G401.6 (cell line): ENCODE measurements around the gene SLC45A3.

Experiments
- FAIRE-seq: peaks from 2 replicates; lab custom pipeline; 2012; peaks lifted over from hg19 to GRCh38; lab: Jason Lieb, UNC

The SLC45A3 gene

GRCh38 chr1:205700865-205701401, 20.6 kb upstream of the SLC45A3 start:
- FAIRE-seq, result no peak

DNA sequence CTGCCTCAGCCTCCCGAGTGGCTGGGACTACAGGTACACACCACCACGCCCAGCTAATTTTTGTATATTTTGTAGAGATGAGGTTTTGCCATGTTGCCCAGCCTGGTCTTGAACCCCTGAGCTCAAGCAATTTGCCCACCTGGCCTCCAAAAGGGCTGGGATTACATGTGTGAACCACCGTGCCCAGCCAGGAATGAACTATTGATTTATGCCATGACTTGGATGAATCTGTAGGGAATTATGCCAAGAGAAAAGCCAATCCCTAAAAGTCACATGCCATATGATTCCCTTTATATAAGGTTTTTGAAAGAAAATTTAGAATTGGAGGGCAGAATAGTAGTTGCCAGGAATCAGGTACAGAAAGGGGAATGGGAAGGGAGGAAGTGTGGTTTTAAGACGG, 19.1 kb upstream of the SLC45A3 start:
- no peak for FAIRE-seq

DNA sequence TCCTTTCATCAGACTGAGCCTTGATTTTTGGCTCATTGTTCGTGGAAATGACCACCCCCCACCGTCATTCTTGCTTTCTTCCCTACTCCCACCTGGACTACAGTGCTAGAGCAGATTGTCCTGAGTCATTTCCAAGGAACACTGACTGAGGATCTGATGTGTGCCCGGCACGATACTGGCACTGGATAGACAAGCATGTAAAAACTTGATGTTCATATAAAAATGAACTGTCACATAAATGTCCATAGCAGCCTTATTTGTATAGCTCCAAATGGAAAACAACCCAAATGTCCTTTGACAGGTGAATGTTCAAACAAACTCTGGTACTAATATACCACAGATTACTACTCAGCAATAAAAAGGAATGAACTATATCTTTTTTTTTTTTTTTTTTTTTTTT, 18.6 kb upstream of the SLC45A3 start:
- no peak for FAIRE-seq

DNA sequence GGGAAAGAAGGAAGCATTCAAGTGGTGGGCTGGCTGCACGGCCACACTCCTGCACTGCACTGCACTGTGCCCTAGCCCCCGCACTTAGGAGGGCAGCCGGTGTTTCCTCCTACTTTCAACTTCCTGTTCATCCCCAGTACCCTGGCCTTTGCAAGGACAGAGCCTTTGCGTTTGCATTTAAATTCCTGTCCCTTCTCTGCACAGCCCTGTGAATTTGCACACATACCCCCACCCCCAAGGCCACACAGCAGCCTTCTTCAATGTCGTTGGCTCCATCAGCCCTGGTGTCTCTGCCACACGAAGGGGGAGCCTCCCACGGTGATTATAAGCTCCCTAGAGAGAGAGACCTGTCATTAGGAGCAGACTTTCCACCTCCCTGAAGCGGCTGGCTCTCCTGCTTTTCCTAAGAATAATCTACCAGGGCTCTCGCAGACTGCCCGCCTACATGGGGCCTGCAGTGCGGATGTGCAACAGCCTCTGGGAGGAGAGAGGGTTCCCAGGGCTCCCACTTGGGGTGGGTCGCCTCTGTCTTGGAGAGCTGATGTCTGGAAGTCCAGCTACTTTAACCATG, 13.2 kb upstream of the SLC45A3 start:
- no peak for FAIRE-seq

DNA sequence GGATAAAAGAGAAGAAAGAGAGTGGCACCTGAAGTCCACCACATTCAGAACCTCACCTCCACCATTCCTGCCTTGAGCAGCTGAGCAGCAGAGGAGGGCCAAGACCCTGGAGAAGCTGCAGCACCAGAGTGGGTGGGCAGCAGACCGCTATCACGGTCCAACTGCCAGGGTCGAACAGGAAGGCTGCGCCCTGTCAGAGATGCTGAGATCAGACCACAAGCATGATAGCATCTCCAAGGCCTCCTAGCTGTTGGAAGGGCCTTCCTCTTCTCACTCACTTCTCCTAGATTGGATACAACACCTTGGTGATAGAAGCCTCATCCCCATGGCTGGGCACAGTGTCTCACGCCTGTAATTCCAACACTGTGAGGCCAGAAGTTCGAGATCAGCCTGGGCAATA, 12.1 kb upstream of the SLC45A3 start:
- no peak for FAIRE-seq

DNA sequence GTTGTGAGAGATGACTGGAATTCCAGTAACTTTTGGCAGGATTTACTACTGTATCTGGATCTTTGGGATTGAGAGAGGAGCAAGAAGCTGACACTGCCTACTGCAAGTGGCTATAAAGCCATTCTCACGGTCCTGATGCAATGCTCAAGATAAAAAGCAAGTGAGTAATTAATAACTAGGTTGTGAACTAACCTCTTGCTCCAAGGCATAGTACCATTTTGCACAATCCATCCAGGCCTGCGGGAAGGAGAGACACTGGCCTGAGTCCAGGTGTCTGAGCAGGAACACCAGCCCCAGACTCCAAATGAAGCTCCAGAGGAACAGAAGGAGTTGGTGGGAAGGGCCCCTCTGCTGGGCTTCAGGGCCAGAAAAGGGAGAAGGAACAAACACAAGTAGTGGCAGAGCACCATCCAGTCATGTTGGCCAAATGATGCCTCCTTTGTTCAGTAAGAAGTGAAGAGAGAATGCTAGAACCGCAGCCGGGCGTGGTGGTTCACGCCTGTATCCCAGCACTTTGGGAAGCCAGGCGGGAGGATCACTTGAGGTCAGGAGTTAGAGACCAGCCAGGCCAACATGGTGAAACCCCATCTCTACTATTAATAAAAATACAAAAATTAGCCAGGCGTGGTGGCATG, 9.9 kb upstream of the SLC45A3 start:
- FAIRE-seq, result no peak

DNA sequence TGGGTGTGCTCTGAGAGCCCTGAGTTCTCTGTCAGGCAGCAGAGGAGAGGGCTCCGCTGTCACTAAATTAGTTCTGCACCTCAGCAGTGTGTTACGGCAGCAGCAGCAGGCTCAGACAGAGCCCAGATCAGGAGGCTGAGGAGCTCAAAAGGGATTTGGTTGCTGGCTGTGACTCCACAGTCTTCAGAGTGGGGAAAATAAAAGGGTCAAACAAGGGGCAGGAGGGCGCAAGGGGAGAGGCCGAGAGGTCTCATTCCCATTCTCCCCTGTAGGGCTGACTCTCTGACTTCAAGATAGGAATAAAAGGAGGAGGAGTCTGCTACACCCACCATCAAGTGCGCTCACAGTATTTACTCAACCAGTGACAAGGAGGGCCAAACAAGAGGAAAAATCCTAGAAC, 9.2 kb upstream of the SLC45A3 start:
- FAIRE-seq, result no peak

GRCh38 chr1:205688171-205689080, 8.1 kb upstream of the SLC45A3 start:
- FAIRE-seq, result no peak

DNA sequence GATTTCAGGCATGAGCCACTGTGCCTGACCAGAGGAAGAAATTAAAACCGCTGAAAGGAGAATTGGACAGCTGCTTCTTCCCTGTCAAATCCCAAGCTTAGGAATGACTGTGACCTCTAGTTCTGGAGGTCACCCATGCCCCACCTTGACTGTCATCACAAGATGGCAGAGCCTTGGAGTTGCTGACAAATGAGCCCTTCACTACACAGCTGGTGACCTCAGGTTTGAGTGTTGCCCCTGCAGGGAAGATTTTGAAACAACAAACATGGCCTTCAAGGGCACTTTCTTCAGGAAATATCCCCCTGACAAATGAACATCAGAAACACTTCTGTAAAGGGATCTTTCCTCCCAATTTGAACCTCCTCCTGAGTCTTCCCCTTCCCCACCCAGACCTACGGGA, 6.9 kb upstream of the SLC45A3 start:
- FAIRE-seq, result no peak

DNA sequence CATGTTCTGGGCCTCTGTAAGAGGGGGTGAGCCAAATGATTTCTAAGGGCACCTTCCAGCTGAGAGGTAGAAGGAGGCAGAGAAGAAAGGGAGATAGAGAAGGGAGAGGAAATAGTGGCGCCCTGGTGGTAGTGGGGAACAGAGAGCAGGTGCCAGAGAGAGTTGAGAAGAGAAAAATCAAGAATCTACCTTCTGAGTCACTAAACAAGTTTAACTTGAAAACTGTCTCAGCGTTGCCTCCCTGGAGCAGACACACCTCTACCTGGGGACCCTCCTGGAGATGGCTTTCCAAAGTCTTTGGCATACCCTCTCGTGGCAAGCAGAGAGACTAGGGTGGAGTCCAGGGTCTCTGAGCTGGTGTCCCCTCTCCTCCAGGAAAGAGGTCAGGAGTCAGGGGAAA, 1.1 kb upstream of the SLC45A3 start:
- FAIRE-seq, result no peak

DNA sequence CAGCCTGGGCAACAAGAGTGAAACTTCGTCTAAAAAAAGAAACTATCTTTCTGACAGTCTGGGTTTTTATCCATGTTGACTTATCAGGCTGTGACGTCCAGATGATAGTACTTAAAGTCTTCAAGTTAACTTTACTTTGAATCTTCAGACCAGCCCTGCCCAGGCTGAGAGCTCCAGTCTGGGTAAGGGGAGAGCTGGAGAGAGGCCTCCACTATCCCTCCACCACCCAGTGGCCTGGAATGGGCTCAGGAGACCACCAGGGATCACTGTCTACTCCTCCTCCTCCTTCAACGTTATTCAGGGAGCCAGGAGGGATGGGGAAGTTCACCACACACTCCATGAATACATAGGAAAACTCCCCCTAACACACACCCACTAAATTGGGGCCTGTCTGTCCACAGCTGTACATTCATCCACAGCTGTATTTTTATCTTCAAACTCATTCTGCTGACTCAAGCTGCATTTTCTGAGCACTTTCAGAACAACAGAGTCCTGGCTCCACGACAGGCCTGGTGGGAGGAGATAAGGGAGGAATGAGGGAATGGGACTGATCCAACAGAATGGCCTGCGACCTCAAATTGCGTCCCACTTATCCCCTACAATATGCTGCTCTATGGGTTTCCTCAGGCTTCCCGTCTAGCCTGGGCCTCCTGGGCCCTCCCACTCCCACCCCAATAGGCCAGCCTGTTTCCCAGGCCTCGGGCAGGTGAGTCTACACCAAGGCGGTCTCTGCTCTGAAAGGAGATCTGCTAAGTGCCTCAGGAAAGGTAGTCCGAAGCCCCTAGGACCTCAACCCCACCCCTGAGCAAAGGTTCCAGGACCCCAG, 1.8 kb downstream of the SLC45A3 start:
- FAIRE-seq, result no peak

DNA sequence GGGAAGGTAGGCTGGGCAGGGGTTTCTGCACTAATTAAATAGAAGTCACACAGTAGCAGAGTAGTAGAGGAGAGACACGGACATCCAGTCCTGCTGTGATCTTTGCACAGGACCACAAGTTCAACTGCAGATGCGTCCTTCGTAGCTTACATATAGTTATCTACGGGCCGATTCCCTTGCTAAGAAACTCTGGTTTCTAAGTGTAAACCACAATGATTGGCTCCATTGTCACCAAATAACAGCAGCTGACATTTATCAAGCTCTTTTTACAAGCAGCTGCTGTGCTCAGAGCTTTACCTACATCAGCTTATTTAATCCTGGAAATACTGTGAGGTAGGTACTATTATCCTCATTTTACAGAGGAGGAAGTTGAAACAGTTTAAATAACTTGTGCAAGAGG, 3.1 kb downstream of the SLC45A3 start:
- no peak for FAIRE-seq

DNA sequence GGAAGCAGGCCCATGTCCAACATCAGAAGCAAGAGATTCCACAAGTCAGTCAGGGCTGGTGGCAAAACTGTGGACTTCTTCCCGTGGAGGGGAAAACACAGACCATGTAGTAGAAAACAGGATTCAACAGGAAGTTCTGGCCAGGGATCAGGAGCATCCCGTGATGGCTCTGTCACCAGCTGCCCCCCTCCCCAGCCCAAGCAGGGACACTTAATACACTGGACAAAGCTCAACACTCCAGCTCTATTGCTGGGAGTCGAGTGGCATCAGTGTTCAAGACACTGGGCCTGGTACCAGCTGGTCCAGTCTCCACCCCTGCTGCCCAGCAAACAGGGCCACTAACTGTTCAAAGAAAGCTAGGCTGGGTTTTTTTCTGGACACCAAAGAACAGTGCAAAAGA, 3.7 kb downstream of the SLC45A3 start:
- no peak for FAIRE-seq

DNA sequence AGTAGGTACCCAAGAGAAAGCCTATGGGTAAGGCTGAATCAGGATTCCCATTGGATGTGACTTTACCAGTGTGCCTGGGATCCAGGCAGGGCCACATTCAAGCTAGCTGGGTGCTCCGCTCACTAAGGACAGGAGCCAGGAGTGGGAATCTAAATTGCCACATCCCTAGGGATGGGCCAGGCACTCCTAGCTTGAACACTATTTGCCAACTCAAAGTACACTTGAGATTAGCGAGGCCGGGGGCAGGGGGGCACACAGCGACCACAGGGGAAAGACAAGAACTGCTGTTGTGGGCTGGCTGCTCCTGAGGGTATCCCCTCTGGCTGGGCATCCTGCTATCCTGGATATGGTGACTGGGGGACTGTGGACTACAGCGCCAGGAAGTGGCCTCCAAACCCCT, 4.3 kb downstream of the SLC45A3 start:
- FAIRE-seq, result no peak

DNA sequence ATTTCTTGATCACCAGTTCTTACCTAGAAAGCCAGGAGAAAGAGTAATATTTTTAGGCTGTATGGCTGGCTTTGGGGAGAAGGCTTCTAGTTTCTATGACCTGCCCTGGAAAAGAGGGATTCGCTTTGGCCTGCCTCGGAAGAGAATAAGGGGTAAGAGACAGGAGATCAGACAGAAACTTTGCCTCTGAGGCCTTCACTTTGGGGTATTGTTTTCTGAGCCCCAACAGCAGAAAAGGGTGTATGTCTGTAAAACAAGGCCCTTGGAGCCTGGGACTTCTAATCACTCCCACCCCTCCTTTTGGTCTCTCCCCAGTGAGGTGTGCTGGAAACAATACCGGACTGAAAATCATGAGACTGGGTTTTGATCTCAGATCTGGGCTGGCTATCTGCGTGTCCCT, 5.1 kb downstream of the SLC45A3 start:
- no peak for FAIRE-seq

DNA sequence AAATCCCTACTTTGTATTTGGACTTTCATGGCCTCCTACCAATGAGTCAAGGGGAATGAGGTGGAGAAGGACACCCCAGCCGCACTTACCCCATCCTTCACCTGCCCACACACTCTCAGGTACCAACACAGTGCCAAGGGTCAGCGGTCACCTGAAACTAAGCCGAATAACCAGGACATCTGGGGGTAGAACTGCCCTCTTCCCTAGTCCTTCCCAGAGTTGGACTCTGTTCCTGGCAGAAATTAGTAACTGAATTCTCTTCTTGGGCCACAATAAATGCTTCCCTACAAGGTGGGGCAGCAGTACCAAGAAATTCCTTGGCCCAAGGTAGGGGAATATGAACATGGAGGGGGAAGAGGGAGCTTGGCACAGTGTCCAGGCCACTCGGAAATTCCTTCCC, 7.3 kb downstream of the SLC45A3 start:
- FAIRE-seq, result no peak

- FAIRE-seq, result no peak
Observed at GRCh38 chr1:205672395-205672889, 7.9 kb downstream of the SLC45A3 start.

DNA sequence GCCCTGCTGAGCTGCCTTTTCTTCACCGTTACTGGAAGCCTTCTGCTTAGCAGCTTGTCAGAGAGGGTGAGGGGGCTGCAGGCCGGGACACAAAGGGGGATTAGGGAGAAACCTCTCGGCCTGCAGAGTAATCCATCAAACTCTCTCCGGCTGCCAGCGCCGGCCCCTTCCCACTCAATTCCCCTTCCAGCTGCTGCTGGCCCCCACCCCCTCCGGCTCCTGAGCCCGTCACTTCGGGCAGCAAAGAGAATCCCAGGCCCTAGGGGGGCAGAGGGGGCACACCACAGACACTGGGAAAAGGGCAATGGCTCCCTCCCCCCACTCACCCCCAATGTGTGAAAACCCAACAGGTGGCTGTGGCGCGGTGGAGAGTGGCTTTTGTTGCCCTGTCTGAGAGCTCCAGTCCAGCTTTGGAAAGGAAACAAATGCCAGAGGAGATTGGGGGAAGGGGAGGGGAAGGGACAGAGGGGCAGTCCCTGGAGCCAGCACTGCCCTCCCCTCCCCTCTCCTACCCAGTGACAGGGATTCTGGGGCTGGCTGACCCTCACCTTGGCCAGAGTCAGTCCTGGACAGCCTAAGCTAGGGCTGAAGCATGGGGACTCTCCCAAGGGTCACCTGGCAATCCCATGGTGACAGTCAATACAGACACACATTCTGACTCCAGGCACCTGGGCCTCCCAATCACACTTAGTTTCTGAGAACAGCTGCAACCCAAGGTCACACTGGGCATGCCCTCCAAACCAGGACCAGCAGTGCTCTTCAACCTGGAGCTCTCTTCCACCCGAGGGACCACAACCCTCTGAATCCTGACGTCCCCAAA, 9.5 kb downstream of the SLC45A3 start:
- FAIRE-seq, result no peak

- no peak for FAIRE-seq
Observed at GRCh38 chr1:205670150-205670446, 10.2 kb downstream of the SLC45A3 start.

DNA sequence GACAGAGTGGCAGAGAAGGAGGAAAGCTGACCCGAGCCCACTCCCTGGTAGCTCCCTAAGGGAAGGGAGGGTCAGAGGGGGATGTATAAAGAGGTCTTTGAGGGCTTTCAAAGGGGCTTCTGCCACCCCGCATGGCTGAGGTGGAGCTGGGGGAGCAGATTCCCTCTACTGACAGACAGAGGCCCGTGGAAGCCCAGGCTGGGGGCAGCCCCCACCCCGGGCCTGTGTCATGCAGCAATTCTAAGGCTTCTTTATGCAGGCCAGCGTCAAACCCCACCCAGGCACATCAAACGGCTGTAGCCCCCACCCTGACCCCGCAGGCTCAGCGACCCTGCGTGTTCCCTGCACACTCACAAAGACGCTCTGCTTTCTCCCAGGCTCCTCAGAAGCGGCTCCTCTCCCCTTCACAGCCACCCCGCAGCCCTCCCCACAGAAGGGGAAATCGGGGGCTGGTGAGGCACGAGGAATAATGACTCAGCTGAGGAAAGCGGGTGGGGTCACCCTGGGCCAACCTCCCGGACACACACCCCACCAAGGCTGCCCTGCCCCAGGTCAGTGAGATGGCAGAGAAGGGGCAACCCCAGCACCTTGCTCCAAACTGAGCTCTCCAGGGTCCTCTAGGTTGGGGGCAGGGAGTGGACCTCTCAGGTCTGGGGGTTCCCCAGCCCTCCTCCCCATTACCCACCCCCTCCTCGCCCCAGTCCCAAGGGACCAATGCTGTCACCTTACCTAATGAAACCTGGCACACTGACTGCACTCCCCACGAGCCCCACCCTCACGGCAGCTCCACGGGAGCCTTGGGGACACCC, 10.8 kb downstream of the SLC45A3 start:
- no peak for FAIRE-seq

DNA sequence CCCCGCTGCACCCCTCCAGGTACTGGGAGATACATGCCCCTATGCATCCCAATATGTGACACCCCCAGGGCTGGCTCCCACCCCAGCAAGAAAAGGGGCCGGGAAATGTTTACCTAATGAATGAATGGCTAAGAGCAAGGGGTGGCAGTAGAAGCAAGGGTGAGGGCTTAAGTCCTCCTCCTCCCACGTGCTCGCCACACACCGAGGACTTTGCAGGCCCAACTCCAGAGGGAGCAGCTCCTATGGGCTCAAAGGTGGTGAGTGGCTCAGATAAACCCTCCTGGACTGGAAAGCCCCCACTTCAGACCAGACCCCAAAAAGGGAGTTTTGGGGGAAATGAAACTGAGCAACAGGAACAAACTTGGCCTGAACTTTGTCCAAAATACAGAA, 11.4 kb downstream of the SLC45A3 start:
- FAIRE-seq, result no peak
